Measurements from ENCODE around the gene HOXC12.
A peak's percentile ranks its signal among the peaks of the same experiment; 100 is the strongest.

Gene HOXC12

DNA sequence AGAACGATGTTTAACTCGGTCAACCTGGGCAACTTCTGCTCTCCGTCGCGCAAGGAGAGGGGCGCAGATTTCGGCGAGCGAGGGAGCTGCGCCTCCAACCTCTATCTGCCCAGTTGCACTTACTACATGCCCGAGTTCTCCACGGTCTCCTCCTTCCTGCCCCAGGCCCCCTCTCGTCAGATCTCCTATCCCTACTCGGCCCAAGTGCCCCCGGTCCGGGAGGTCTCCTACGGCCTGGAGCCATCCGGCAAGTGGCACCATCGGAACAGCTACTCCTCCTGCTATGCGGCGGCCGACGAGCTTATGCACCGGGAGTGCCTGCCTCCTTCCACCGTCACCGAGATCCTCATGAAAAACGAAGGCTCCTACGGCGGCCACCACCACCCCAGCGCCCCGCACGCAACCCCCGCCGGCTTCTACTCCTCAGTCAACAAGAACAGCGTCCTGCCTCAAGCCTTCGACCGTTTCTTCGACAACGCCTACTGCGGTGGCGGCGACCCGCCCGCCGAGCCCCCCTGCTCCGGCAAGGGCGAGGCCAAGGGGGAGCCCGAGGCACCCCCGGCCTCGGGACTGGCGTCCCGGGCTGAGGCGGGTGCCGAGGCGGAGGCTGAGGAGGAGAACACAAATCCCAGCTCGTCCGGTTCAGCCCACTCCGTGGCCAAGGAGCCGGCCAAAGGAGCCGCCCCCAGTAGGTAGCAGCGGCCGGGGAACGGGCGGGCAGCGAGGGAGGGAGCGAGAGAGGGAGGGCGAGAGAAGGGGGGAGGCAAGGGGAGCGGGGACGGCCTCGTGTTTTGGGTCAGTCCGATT lies 18.7 kb downstream of the HOXC12 start:
- no peak for DNase-seq

DNA sequence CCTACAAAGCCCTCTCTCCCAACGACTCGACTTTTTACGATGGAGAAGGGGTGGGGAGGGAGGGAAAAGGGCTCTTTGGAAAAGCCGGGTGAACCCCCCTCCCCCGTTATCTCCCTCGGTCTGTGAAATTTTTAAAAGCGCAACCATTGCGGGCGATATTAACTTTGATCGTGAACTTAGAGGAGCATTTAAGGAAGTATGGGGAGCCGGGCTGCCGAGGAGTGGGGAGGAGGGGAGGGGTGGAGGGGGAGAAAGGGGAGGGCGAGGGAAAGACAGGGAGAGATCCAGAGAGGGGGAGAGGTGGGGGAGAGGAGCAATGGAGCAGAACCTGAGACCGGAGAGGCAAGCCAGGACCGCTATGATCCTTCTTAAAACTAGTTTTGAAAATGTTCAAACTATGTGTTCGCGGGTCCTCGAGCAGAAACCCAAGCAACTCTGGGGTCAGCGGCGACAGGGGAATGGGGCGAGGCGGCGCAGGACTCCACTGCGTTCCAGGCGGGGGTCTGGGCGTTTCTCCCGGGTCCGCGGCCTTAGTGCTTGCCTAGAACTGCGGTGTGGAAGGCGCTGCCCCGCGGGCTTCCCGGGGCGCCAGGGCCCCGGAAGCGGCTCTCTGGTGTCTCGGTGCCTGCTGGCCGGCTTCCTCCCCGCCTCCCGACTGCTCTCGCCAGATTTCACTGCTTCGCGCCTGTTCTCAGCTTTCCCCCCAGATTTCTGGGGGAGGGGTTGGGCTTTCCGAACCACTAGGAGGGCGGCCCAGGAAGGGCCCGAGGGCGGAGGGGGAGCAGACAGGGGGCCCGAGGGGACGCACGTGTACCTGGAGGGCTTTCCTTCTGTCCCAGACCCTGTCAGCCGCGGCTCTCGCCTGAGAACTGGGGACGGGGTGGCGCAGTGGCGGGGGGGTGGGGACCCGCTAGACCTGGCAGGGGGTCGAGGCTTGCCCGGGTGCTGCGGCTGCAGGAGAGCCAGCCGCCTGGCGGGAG lies 19.7 kb downstream of the HOXC12 start, which contains the start of gene HOTAIR:
HOTAIR (minus strand) TSS at position 871 of the 980 bp plus-strand sequence.
- peak in 1 of 2 donors; percentile 49 for DNase-seq

DNA sequence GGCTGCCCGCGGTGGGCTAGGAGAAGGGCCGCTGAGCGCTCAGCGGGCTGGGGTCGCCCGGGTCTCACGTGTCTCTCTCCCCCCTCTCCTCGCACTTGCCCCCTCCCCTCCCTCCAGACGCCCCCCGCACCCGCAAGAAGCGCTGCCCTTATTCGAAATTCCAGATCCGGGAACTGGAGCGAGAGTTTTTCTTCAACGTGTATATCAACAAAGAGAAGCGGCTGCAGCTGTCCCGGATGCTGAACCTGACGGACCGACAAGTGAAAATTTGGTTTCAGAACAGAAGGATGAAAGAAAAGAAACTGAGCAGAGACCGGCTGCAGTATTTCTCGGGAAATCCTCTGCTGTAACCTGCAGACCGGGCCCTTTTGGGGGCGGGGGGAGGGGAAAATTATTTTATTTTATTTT lies 20.4 kb downstream of the HOXC12 start:
- no peak for DNase-seq

DNA sequence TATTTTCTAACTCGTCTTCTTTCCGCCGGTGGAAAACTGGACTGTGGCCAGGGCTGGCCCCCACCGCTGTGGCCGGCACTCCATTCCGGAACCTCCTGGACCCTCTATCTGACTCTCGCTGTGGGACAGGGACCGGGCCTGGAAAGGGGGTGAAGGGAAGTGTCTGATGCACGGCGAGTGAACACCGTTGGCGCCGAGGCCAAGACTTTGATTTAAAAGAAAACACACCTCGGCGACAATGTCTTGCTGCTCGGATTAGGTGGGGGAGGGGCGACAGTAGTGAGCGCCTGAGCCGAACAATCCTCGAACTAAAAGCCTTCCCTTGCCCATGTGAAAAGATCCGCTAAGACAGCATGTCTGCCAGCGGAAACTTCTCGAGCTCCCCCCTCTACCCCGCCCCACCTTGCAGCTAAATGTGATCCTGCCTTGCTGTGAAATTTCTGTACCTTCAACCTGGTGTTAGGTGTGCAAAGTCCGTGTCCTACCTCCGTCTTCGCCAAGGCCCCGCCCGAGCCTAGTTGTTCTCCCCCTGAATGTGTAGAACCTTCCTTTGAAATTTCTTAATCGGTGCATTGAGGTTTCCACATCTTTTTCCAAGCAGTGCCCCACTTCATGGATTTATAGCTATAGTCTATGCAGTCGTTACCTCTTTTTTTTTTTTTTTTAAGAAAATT lies 20.9 kb downstream of the HOXC12 start:
- no peak for DNase-seq

DNA sequence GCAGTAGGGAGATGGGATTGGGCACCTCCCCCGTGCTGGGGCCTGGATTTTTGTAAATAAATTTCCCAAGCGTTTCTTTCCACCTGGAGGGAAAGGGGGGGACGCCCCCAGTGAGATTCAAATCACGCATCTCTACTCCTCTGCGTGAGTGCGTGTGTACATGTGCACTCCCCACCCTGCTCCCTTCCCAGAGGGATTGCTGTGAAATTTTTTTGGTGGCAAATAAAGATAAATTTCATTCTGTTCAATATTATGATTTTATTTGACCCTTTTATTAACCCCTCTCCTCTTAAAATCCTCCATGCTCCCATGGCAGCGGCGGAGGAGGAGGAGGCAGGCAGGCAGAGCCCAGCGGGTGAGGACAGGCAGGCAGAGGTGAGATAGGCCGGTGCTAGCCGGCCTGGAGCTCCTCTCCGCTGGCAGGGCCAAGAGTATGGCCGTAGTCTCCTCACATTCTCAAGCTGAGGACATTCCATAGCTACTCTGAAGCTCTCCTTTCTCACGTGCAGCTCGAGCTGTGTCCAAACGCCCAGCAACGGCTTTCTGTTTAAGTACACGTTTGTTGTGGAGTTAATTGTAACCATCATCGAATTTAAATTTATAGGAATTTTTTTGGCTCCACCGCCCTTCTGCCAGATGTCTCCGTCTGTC lies 21.6 kb downstream of the HOXC12 start:
- no peak for DNase-seq

DNA sequence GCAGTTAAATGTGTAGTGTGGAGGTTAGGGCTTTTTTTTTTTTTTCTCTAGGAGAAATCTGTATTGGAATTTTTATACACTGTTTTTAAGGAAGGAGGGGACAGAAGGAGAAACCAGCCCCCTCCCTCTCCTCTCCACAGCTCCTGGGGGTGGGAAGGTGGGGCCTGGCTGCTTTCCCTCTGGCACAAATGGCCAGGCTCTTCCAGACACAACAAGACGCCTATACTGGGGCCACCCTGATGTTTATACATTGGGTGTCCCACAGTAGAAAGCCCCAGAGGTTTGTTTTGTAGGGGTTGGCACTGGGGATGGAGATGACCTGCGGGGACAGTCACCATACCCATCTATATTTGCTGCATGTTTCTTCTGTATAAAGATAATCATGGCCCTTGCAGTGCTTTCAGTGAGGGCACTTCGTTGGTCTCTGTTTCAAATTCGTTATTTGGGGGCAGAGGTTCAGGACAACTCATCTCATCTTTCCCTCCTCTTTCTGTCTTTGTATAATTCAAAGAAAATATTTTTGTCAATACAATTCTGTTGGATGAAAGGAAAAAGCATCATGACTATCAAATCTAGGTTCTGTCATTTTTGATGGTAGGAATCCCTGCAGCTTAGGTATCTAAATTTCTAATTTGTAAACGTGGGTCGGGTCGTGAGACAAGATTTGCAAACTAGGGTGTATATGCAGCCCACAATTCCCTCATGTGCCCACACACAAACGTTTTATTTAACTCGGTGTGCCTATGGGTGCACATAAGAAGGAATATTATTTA lies 22.3 kb downstream of the HOXC12 start:
- no peak for DNase-seq

DNA sequence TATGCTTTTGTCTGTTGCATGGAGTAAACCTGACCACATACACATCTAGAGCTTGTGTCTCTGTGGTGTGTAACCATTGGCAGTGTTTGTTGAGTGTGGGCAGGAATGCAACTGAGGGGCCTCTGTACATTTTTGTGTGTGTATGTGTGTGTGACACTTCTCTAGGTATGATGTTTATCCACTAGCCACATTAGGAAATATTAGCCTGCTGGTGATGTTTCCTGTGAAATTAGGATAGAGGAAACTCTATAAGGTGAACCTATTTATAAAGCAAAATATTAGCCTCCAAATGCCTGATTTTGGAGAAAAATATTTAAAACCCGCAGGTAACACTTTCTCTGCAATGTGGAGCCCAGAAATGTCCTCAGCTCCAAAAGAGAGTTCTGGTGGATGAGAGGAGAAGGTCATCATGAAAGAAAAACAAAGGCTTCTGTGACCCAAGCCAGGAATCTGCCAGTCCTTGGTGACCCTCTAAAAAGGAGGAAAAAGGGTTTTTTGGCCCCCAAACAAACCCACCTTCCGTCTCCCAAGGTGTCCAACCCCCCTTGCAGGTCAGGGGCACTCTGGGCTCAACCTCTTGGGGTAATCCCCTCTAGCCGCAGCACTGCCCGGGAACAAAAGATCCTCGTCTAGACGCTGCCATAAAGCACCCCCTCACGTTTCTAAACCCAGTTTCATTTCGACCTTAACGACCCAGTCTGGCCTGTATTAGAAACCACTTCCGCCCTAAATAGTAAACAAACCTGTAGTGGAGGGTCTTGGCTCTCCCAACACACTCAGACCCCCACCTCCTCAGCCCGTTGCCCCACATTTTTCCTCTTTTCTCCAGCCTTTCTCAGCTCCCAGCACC lies 23.1 kb downstream of the HOXC12 start:
- no peak for DNase-seq

DNA sequence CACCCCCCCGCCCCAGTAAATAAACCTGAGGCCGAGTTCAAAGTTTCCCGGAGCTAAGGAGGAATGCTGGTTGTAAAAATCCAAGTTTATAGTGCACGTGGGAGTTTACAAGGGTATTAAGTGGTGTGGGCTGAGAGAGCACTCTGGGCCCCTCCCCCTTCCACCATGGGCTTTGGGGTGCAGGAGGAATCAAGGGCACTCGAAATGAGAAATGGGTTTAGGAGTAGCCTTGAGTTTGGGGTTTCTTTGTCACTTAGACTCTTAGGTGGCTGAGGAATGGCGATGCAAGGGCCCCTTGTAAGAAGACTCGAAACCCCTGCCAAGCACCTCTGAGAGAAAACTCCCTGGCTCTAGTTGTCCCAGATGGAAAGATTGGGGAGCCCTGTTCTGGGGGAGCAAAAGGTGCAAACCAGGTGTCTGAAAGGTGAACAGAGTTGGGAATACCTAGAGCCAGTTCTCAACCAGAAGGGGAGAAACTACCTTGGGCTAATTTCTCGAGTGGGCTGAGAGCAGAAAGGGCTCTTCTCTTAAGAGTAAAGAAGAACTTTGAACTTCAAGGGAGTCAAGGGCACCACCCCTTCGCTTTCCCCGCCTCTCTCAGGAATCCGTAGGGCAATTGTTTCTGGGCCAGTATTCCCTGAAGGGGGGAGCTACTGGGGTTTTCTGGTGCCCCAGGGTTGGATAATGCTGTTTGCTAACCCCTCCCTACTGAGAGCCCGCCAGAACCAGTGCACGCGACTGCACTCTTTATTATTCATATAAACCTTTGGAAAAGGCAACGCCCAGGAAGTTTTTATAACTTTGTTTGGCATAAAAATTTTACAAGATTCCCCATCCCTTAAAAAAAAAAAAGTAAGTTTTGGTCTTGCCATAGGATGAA lies 24.0 kb downstream of the HOXC12 start:
- DNase-seq: no peak

DNA sequence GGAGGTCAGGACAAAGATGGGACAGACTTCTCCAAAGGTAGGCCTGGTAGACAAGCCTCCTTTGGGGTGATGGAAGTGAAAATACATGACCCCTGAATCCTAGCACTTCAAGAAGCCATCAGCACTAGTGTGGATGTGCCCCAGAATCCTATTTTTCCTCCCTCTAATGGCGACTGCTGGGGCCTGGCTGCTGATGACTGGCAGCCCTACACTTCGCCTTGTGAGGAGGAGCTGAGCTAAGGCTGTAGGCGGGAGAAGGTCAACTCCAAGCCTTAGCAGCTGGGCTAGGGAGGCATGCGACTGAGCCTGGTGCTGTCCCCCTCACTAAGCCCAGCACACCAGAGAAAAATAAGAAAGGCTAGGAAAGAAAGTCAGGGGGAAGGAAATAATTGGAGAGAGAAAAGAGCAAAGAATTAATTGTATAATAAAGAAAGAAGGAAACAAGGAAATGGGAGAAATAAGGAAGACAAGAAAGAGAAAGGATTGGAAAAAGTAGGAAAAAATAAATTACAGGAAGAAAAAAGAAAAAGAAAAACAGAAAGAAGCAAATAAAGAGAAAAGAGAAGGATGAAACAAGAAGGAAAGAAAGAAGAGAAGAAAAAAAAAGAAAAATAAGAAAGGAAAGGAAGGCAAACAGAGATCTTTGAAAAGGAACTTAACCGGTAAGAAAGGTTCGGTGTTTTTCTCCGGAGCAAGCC lies 25.6 kb downstream of the HOXC12 start:
- no peak for DNase-seq

DNA sequence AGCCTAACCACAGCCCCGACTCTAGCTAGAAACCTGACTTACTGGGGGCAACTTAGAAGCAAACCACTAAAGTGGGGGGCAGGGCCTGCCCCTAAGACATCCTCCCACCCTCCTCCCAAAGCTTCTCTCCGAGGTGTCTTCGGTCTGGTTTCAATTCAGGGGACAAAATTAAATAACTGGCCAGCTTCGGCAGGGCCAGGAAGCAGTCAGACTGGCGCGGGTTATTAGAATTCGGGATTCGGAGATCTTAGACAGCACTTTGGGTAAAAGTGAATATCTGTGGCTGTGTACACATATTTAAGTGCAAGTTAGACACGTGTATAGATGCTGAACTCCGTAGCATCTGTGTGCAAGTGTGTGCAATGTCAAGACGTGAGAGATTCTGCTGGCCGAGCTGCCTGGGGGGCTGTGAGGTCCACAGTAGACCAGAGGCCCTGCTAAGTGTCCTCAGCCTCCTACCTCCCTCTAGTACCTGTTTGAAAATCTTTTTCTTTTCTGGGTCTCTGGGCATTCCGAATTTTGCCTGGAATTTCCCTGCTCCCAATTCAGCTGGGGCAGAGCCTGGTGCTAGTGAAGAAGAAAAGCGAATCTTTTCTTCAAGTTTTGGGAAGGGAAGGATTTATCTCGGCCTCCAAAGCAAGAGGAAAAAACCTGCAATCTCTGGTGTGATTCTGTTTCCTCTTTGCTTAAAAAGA lies 26.2 kb downstream of the HOXC12 start:
- DNase-seq: no peak

DNA sequence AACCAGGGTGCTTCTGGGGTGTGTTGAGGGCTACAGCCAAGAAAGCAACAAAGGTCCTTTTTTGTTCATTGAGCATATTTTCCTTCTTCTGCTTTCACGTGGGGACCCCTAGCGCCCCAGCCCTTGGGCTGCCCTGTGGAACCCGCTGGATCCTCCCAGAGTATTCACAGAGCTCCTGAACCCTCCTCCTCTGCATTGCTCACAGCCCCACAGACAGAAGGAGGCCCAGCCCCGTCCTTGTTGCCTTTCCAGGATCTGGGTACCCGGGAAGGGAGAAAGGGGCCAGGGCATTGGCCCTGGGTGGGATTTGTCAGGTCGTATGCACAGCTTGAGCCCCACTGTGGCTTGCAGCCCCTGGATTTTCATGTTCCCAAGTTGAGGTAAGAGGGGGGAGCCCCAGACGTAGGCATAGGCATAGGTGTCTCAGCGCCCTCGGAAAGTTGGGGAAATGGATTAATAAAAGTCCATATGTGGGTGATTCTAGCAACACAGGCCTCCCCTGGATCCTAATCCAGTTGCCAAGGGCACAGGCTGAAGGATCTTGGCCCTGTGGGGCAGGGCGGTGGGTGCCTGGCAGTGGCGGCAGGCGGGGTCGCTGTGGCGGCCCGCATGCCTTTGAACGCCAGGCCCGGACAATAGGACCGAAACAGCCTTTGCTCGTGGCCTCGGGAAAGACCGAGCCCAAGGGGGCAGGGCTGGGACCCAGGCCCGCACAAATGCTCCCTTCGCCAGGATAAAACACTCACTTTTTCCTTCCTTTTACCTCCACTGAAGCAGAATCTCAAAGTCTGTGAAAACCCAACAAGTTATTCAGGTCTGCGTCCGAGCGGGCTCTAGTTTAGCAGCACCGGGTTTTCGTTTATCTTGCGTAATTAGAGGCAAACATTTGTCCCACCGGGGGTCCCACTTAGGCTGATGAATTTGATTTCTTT lies 27.2 kb downstream of the HOXC12 start:
- DNase-seq: no peak

DNA sequence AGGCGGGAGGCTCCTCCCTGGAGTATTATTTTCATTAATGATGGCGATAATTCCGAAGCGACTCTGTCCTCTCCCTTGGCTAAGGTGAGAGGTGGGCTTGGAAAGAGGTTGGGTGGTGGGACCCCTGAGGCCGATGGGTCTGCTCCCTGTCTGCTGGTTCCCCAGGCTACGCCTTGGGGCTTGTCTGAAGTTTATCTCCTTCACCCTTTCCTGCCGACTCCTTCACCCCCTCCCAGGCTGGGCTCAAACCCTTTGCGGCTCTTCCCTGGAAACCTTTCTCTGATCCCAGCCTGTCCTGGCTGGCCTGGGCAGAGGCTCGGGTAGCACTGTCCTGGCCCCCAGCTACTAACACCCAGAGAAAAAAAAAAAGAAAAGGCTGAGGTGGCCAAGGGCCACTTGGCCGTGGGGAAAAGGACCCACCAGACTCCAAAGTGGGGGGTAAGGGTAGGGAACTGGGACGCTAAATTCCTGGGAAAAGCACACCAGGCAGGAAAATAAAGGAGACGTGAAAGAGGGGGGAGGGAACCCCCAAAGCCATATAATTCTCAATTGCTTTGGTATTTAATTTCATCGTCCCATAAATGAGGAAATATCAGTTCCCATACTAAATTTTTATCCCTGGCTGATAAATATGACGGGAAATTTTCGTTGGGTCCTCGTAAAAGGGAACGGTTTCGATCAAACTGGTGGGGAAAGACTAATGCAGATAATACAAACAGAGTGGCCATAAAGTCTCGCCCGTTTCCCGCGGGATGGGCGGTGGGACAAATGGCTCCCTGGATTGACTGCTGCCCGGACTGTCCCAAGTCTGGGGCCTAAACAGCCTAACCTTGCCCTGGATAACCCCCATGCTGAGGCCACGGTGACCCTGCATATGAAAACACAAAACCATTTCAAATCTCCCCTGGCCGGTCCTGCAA lies 28.2 kb downstream of the HOXC12 start:
- DNase-seq: no peak

DNA sequence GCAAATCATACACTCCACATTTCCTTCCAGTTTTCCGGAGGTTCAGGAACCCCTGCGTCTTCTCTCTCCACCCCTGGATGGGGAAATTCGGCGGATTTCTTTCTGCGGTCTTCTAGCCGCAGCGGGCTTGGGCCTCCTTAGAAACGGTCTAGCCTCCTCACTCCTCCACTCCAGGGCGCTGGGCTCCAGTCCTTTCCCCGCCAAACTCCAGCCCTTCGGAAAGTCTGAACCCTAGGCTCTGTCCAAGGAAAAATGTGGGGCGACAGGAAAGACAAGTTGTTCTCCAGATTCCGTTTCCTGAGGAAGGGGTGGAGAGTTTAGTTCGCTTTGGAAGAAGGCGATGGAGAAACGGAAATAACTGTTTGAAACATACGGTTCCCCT lies 28.9 kb downstream of the HOXC12 start:
- no peak for DNase-seq

DNA sequence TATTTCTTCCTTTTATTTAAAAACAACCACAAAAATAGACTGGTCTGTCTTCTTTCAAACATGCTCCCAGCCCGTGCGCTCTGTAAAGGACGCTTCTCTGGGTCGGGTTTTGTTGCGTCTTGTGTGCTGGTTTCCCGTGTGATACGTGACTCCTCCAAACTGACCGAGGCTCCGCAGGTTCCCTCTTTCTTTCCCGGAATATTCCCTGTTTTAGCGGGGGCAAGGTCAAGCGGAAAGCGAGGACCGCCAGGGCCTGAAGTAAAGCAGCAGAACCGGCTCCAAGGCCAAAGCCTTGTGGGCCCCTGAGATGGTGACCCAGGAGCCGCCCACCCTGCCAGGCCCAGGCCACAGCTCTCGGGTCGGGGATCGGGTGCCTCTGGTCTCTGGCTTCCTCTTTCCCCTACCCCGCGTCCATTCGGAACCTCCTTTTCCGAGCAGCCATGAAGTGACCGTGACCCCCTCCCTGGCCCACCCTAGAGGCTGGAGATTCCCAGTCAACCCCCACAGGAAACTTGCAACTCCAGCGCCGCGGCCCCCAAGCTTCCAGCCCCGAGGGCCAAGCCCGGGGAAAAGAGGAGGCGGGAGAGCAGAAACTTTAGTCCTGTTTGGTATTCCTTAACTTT lies 29.4 kb downstream of the HOXC12 start:
- no peak for DNase-seq

DNA sequence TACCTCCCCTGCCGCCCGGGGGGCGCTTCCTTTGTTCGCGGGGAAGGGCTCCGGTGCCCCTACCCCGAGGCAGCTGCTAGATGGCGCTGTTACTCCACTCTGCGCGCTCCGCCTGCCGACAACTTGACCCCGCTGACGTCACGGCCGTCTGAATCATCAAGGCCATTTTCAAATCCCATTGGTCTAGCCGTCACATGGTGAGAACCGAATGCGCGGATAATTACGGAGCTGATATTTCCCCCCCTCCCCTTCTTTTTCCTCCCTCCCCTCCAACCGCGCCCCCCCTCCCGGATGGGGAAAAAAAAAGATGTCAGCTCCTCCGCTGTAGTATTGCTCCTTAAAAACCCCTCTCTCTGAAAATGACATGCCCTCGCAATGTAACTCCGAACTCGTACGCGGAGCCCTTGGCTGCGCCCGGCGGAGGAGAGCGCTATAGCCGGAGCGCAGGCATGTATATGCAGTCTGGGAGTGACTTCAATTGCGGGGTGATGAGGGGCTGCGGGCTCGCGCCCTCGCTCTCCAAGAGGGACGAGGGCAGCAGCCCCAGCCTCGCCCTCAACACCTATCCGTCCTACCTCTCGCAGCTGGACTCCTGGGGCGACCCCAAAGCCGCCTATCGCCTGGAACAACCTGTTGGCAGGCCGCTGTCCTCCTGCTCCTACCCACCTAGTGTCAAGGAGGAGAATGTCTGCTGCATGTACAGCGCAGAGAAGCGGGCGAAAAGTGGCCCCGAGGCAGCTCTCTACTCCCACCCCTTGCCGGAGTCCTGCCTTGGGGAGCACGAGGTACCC lies 30.4 kb downstream of the HOXC12 start, which contains the start of gene HOXC10:
HOXC10 (plus strand) TSS at position 246 of the 791 bp plus-strand sequence; CDS start at position 360, 114 bp downstream.
- peak; percentile 74 to 93 for DNase-seq

All from stimulated activated CD4-positive, alpha-beta T cell treated with anti-CD3 and anti-CD28 coated beads, Interleukin-2, amount 100 ng/mL, for 24 hours (primary cell).